Panc1 (cell line): ENCODE results near the gene PTPRE. TPM values are rescaled to one million over a fixed set of nuclear protein-coding genes. Genes with fewer than 3 reads are reported as not detected.

Source experiments
- ATAC-seq: fragments of 200-7000 bp; cut with Tn5 transposase; 2 replicates; pipeline ENCODE4 v1.9.1; 2020; ENCODE audit warnings: mild to moderate bottlenecking, moderate library complexity
- BruUV-seq: library from RNA; stranded (reverse); fragments of 400-500 nt; replicated peaks from 2 replicates; lab custom pipeline; 2021; lab: Mats Ljungman, UMichigan
- CTCF ChIA-PET: fragments of 300-600 bp; sonication (Branson Sonifier 250); formaldehyde crosslinking; loops from one replicate; lab custom pipeline; 2022; ENCODE audit warnings: antibody characterized with exemption; lab: Charles Lee
- POLR2A ChIA-PET: fragments of 300-600 bp; sonication (Branson Sonifier 250); formaldehyde crosslinking; loops from one replicate; lab custom pipeline; 2022; ENCODE audit warnings: antibody characterized with exemption; lab: Charles Lee
- DNase-seq: peaks from one replicate; pipeline ENCODE4 v3.0.0-alpha.2; 2010; ENCODE audit warnings: low read depth, low spot score
- H3K27ac ChIP-seq: 2 replicates; pipeline ENCODE4 v1.5.1; 2011; ENCODE audit warnings: mild to moderate bottlenecking, low read length, inconsistent platforms
- H3K27me3 ChIP-seq: fragments of 200-500 bp; sonication (Bioruptor generic); 2 replicates; pipeline ENCODE4 v1.6.0; 2014; ENCODE audit warnings: low read length, inconsistent platforms; ENCODE audit not compliant: control insufficient read depth, insufficient read depth
- H3K36me3 ChIP-seq: fragments of 200-500 bp; sonication (Bioruptor generic); 2 replicates; pipeline ENCODE4 v1.5.1; 2014; ENCODE audit warnings: inconsistent platforms, mild to moderate bottlenecking, low read length, moderate library complexity; ENCODE audit not compliant: control insufficient read depth, insufficient read depth
- H3K4me1 ChIP-seq: 2 replicates; pipeline ENCODE4 v1.5.1; 2011; ENCODE audit warnings: inconsistent platforms, mild to moderate bottlenecking, low read length, moderate library complexity; ENCODE audit not compliant: control insufficient read depth, insufficient read depth
- H3K4me3 ChIP-seq, 2 experiments: 2 replicates each; pipeline ENCODE4 v1.5.1; 2011 to 2012; ENCODE audit warnings: low read depth in 2 of 2, low read length in 2 of 2, mild to moderate bottlenecking in 2 of 2, inconsistent platforms in 1 of 2, moderate library complexity in 1 of 2
- H3K9me3 ChIP-seq: fragments of 200-500 bp; sonication (Bioruptor generic); 2 replicates; pipeline ENCODE4 v1.5.1; 2014; ENCODE audit warnings: low read depth, mild to moderate bottlenecking, inconsistent platforms, low read length, moderate library complexity; ENCODE audit not compliant: control insufficient read depth, insufficient read depth
- POLR2AphosphoS5 ChIP-seq: IDR thresholded peaks from 2 replicates; pipeline ENCODE4 v1.6.1; 2012; ENCODE audit warnings: mild to moderate bottlenecking, low read depth, low read length, moderate library complexity
- SIN3A ChIP-seq: IDR thresholded peaks from 2 replicates; pipeline ENCODE4 v1.6.1; 2012; ENCODE audit warnings: low read depth, mild to moderate bottlenecking, low read length, moderate library complexity, borderline replicate concordance; ENCODE audit not compliant: insufficient read depth
- TCF7L2 ChIP-seq: IDR thresholded peaks from 2 replicates; pipeline ENCODE4 v1.6.1; 2011; ENCODE audit warnings: mild to moderate bottlenecking, low read depth, low read length, inconsistent platforms
- in situ Hi-C: cut with HindIII; loops from 2 replicates; pipeline ENCODE4 v1.10.0; 2016; ENCODE audit warnings: low sequenced_read_pairs, low pct_unique_long_range_greater_than_20kb
- intact Hi-C: fragments of 100-400 bp; cut with micrococcal nuclease; formaldehyde crosslinking; loops from one replicate; pipeline ENCODE4 v1.10.0; 2022; ENCODE audit not compliant: unreplicated experiment
- total RNA-seq: library from RNA; stranded (reverse); gene quantifications from one replicate; pipeline ENCODE4 v1.2.1, GENCODE V29; 2021; ENCODE audit not compliant: unreplicated experiment
- TF ChIP-seq, protein P1 (sequence below), 2 experiments: IDR thresholded peaks; 2 replicates each; pipeline ENCODE4 v1.6.1; 2011 to 2012; ENCODE audit warnings: low read depth in 2 of 2, control low read depth in 1 of 2, low read length in 1 of 2, mild to moderate bottlenecking in 1 of 2, moderate library complexity in 1 of 2; ENCODE audit not compliant: insufficient read depth in 1 of 2
- TF ChIP-seq, protein P2 (sequence below): fragments of 450-650 bp; IDR thresholded peaks from 2 replicates; pipeline ENCODE4 v1.5.1; 2017; ENCODE audit warnings: mild to moderate bottlenecking

The PTPRE gene
- total RNA-seq, 1 experiment from 2014 or later, result 0.44 TPM

- Histone ChIP-seq H3K27ac (peak overlapping the region; percentile 97), H3K27me3 (no peaks in the 10 kb centered on the region), H3K4me1 (peaks cover 28% of the 10 kb centered on the region), H3K4me3 (peak overlapping the region; percentile 89 to 90), H3K36me3 (peaks cover 38% of the 10 kb centered on the region), H3K9me3 (no peaks in the 10 kb centered on the region)
- BruUV-seq, result no TSS peak
- intact Hi-C loops (no loop called here), in situ Hi-C loops (no loop called here)
- ChIA-PET CTCF (no interaction called here), POLR2A (no interaction called here)
- DNase-seq, result no peak
- no peak for TF ChIP-seq POLR2AphosphoS5
- 0 out of 2 replicates have a peak, but pooled peaks have one; percentile 25 for TF ChIP-seq SIN3A
- peak; percentile 20; the same call in 1 of the 2 replicates for ATAC-seq
These were observed 218.0 kb downstream of the PTPRE start for GRCh38 chr10:128124813-128125403.

- intact Hi-C loops, result no loop called here
- TF ChIP-seq TCF7L2, result no peak
- TF ChIP-seq POLR2AphosphoS5, result no peak
- TF ChIP-seq, protein P1, sequence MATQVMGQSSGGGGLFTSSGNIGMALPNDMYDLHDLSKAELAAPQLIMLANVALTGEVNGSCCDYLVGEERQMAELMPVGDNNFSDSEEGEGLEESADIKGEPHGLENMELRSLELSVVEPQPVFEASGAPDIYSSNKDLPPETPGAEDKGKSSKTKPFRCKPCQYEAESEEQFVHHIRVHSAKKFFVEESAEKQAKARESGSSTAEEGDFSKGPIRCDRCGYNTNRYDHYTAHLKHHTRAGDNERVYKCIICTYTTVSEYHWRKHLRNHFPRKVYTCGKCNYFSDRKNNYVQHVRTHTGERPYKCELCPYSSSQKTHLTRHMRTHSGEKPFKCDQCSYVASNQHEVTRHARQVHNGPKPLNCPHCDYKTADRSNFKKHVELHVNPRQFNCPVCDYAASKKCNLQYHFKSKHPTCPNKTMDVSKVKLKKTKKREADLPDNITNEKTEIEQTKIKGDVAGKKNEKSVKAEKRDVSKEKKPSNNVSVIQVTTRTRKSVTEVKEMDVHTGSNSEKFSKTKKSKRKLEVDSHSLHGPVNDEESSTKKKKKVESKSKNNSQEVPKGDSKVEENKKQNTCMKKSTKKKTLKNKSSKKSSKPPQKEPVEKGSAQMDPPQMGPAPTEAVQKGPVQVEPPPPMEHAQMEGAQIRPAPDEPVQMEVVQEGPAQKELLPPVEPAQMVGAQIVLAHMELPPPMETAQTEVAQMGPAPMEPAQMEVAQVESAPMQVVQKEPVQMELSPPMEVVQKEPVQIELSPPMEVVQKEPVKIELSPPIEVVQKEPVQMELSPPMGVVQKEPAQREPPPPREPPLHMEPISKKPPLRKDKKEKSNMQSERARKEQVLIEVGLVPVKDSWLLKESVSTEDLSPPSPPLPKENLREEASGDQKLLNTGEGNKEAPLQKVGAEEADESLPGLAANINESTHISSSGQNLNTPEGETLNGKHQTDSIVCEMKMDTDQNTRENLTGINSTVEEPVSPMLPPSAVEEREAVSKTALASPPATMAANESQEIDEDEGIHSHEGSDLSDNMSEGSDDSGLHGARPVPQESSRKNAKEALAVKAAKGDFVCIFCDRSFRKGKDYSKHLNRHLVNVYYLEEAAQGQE (IDR thresholded peaks at IDR 0.05; ENCODE audit: insufficient read depth in 1 of 2, low read depth in 2 of 2, low read length in 1 of 2), result no peak
- TF ChIP-seq, protein P2, sequence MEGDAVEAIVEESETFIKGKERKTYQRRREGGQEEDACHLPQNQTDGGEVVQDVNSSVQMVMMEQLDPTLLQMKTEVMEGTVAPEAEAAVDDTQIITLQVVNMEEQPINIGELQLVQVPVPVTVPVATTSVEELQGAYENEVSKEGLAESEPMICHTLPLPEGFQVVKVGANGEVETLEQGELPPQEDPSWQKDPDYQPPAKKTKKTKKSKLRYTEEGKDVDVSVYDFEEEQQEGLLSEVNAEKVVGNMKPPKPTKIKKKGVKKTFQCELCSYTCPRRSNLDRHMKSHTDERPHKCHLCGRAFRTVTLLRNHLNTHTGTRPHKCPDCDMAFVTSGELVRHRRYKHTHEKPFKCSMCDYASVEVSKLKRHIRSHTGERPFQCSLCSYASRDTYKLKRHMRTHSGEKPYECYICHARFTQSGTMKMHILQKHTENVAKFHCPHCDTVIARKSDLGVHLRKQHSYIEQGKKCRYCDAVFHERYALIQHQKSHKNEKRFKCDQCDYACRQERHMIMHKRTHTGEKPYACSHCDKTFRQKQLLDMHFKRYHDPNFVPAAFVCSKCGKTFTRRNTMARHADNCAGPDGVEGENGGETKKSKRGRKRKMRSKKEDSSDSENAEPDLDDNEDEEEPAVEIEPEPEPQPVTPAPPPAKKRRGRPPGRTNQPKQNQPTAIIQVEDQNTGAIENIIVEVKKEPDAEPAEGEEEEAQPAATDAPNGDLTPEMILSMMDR, result no peak
- no peak for TF ChIP-seq SIN3A
- peak overlapping the region; percentile 89 to 90 for H3K4me3 ChIP-seq
- in situ Hi-C loops, result no loop called here
- POLR2A ChIA-PET, result no interaction called here
- DNase-seq (no peak), ATAC-seq (no peak)
- BruUV-seq, result TSS peak; percentile 70
- no peaks in the 10 kb centered on the region for H3K9me3 ChIP-seq
- CTCF ChIA-PET, result no interaction called here
- H3K27me3 ChIP-seq, result no peaks in the 10 kb centered on the region
- H3K4me1 ChIP-seq, result peaks cover 28% of the 10 kb centered on the region
- H3K36me3 ChIP-seq, result peaks cover 36% of the 10 kb centered on the region
- peak overlapping the region; percentile 97 for H3K27ac ChIP-seq
These were observed 218.6 kb downstream of the PTPRE start for GRCh38 chr10:128125416-128125943.
